NCI-H1436 treated with DMSO at 0.1 percent for 48 hours (cell line): ENCODE data around the gene NKAIN2.

Experiments used
- DNase-seq: peaks from one replicate; lab custom pipeline; 2025; lab: John Stamatoyannopoulos, UW

NKAIN2 gene

DNA sequence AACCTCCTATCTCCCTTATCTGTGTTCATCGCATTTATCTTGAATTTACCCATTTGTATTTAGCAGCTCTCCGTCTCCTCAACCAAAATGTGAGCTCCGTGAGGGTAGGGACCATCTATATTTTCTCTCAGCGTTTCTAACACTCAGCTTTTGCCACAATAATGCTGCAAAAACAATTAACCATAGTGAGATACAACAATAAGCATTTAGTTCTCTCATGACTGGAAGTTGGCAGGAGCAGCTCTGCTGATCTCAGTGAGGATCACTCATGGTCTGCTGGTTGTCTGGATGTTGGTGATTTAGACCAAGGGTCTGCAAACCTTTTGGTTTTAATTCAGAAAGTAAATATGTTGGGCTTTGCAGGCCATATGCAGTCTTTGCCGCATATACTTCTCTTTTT lies 763.7 kb downstream of the NKAIN2 start:
- no peak for DNase-seq

DNA sequence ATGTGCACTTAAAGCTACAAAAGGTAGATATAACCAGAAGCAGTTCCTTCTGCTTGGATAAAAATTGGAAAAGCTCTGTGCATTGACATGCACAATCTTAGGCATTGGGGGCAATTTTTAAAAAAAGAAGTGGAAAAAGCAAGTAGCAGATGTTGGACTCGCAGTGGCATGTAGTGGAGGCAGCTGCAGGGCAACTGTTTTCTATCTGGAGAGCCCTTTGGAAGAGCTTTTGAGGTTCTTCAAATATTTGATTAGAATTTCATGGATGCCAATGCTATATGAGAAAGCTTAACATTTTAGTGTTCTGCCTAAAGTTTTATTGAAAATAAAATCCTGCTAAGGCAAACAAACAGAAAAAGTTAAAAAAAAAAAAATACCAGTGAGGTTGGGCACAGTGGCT lies 770.3 kb downstream of the NKAIN2 start:
- no peak for DNase-seq

DNA sequence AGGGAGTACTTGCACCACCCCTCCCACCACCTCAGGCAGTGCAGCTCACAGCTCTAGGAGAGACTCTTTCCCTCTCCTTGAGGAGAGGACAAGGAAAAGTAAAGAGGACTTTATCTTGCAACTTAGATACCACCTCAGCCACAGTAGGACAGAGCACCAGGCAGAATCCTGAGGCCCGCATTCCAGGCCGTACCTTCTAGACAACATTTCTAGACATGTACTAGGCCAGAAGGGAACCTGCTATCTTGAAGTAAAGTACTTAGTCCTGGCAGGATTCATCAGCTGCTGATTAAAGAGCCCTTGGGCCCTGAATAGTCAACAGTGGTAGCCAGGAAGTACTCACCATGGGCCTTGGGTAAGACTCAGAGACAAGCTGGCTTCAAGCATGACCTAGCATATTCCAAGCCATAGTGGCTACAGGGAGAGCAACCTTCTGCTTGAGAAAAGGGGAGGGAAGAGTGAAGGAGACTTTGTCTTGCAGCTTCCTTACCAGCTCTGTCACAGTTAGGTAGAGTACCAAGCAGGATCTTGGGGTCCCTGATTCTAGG lies 774.1 kb downstream of the NKAIN2 start:
- no peak for DNase-seq

DNA sequence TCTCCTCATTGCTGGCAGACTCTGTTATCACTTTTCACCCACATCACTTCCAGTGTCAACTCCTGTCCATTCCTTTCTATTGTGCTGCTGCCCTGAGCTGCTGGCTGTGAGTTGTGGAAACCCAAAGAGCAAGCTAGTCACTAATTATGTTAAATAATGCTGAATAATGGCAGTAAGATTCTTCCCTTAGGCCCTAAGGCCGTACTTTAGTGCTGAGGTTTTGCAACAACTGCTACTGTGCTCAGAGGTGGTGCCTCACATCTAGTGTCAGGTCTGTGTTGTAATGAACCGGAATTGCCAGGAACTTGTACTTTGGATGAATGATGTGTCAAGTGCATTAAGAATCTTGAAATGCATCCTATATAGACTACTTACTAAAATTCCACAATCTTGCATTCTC lies 786.3 kb downstream of the NKAIN2 start:
- no peak for DNase-seq

DNA sequence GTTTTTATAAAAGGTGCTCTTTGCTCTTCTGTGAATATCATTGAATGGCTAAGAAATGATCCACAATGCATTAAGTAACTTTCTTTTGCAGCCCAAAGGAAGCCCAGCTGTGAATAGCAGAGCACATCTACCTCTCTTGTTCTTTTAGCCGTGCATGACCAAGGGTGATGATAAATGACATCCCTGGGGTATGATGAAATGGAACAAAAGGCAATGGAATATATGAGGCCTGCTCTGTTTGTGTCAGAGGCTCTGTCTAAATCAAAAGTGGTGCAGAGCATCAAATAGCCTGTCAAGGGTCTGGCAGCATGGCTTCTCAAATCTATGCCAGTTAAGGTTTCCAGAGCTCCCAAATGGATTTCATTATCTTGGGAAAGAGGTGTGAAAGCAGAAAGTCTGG lies 796.0 kb downstream of the NKAIN2 start:
- DNase-seq = no peak

DNA sequence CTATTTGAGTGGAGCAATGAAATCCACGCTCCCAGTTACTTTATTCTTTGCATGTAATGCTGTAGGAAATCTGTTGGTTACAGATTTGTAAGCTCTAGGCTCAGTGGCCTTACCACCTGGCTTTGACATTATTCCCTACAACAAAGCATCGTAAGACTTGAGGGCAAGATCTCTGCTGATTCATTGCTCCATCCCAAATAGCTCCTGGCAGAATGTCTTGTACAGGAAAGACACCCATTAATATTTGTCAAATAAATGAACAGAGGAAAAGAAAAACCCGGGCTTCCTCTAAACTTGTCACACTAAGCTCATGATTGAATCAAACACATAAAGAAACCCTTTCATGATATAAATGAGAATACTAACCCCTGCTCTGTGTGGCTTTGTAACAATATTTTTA lies 801.1 kb downstream of the NKAIN2 start:
- no peak for DNase-seq

DNA sequence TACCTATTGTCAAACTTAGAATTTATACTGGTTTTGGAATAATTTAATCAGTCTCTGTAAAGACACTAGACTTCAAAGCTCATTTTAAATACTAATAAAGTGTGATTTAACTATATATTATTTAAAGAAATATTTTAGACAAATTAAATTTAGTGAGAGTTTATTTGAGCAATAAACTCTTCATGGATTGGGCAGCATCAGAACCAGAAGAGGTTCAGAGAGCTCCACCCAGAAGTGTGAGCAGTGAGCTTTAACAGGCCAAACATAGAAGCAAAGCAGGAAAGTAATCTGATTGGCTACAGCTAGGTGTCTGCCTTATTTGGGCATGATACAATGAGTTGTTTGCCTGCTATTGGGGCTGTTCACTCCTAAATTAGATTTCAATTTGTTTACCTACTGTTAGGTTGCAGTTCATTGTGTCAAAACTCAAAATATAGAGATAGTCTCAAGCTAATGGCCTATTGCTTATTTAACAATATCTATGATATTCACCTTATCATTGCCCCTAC lies 803.5 kb downstream of the NKAIN2 start:
- DNase-seq = no peak

DNA sequence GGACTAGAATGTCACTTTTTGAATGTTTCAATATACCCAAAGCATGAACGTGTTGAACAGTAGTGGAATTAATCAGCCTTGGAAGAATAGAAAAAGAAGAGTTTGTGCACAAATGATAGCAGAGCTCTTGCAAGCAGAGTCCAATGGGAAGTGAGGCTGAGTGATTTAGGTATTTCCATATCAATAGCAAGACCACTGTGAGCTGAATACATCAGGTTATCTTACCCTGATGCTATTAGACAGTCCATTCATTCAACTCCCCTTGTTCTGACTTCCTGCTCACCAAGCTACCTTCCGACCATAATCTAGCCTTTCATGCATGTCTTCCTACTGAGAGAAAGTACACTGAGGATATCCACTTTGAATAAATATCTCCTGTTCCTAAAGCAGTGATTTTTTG lies 809.4 kb downstream of the NKAIN2 start:
- DNase-seq = no peak

DNA sequence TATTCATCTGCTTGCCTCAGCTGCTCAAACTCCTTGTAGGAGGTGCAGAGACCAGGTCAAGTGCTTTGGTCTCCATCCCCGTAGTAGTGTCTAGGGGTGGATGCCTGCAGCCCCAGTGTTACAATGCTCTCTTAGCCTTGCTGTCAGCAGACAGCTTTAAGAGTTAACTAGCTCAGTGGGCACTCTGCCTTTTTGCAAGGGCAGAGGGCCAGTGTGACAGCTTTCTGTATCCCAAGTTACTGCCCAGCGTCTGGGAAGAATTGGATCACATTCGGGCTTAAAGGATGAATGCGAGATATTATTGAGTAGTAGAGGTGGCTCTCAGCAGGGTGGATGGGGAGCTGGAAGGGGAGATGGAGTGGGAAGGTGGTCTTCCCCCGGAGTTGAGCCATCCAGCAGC lies 818.7 kb downstream of the NKAIN2 start:
- no peak for DNase-seq

DNA sequence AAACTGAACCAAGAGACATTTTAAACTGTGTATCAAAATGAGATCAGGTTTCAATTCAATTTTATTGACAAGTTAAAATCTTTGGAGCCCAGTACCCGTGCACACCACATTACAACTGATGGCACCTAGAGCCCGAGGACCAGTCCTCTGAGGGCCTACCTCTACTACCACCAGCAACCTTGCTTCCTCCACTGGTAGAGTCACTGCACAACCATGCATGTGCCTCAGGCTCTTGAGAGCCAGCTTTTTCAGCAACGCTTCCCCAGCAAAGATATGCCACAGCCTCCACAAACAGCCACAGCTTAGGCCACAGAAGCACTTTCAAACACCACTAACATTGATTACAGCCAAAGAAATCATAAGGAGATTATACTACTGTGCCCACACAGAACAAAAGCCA lies 830.0 kb downstream of the NKAIN2 start:
- DNase-seq = no peak

DNA sequence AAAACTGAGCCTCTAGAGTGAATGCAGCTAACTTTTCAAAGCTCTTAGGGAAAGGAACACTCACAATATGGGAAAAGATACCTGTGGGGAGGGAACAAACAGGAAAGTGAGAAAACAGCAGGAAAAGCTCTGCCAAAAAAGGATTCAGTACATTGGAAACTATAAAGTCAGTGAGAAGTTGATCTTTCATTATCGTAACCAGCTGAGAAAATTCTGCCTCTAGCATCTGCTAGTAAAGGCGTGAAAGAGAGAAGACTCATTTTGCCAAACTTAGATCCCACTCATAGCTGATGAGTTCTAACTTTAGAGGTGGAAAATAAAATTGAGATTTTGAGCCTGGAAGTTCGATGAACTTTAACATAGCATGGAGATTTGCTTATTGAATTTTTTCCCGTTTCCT lies 836.8 kb downstream of the NKAIN2 start:
- DNase-seq = no peak

DNA sequence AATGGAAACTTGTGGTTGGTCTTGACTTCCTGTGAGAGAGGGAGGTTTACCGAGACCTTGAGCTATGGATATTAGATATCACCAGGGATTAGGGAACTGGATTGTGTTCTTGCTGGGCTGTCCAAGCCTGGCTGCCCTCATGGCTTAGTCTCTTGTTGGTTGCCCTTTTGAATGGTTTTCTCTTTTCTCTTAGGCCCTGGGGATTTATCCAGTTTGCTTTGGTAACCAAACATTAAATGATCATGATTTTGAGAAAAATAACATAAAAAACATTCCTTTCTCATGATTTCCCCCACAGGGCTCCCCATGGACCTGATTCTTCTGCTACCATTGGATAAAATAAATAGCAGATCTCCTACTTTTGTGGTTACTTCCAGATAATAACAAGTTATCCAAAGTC lies 852.2 kb downstream of the NKAIN2 start:
- DNase-seq = no peak

DNA sequence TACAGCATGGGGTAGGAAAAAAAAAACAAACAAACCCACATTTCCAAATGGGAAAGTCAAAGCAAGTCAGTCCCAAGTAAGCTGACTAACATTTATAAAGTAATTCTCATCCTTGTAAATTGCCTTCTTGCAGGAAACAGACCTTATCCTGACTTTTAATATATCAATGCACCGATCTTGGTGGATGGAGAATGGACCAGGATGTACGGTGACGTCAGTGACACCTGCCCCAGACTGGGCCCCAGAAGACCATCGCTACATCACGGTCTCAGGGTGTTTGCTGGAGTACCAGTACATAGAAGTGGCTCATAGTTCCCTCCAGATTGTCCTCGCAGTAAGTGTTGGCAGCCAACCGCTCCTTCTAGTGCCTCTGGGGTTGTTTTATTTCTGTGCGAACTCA lies 854.4 kb downstream of the NKAIN2 start:
- DNase-seq = no peak

DNA sequence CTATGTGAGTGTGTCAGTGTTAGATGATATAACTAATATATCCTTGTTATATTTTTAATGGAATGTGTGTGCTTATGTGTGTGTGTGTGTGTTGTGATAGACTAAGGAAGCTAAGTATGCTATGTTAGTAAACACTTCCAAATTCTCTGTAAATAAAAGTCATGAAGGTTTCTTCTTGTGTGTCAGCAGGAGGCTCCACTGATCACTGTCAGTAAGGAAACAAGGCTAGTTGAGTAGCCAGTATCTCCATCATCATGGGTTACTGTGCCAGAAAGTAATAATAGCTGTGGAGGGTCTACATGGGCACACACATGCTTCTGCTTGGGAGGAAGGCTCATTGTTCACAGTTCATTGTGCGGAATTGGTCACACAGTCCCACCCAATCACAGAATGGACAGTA lies 855.8 kb downstream of the NKAIN2 start:
- no peak for DNase-seq

DNA sequence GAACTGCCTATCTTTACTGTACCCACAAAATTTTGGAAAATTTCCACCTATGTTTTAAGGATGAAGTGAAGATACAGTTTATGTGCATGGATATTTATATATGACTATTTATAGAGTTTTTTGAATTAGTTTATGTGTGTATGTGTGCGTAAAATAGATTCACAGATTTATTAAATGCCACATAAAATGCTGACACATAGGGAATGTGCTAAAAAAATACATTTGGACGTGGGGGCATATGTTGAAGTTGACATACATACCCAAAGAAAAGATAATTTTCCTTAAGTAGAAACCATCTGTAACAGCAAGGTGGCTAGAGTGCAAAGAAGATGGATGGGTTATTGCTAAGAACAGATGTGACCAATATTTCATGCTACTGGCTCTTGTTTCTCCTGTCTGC lies 856.5 kb downstream of the NKAIN2 start:
- no peak for DNase-seq

DNA sequence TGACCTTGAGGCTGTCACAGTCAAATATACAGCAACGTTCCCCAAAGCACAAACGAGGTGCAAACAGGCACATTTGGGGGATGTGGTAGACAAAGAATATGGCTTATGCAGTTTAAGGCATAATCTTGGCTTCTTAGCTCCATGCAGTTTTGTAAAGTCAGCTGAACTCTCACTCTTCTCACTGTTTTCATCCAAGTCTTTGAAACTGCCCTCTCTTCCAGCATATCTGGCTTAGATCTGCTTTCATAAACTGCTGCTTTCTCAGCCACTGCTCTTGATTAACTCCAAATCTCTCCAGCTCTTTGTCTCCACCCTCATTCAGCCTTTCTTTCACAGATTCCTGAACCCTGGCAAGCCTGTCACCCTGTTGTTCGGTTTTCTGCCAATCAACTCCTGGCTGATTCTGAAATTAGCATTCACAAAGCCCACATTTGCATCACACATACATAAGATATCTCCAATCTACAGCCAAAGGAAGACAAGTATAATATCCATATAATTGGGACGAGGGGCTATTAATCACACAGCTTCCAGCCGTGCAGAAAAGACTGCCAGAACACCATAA lies 857.5 kb downstream of the NKAIN2 start:
- no peak for DNase-seq

DNA sequence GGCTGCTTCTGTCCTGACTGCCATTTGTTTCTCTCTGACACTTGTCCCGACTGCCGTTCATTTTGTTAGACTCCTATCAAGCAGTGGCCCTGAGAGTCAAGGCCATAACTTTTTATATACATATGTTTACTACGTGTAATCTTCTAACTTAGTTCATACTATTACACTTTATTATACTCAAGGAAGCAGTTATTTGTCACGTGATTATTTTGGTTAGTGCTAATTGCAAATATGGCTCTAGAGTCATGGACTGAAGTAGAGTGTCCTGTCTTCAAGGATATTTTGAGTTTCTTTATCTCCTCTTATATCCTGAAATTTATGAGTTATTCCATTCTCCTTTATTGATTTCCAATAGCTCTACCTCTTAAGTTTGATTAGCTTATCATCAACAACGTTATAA lies 864.4 kb downstream of the NKAIN2 start:
- no peak for DNase-seq

DNA sequence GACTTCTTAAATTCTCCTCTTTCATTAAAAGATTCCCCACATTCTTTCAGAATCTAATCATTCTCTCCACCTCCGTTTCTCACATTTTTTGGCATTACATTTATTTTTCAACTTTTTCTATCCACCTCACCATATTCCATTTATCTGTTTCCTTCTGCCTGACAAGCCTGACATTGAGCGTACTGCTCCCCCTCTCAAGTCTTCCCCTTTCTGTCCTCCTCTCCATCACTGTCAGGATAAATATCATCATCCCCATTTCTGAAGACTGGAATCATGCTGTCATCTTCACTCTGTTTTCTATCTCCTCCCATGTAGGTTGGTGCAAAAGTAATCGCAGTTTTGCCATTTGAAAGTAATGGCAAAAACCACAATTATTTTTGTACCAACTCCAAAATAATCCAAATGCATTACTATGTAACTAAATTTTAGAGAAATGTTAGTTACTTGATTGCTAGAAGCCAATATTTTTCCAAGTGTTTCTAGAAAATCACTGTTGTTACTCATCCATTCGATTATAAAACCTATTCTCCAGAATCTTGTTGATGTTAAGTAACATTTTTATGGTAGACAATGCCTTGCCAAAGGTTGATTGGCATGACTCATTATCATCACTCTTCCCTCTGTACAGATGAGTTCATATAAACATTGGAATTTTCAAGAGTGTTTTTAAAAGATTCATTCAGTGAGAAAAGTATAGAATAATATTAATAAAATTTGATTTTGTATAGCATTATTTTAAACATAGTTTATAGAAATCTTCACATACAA lies 866.2 kb downstream of the NKAIN2 start:
- DNase-seq = no peak

DNA sequence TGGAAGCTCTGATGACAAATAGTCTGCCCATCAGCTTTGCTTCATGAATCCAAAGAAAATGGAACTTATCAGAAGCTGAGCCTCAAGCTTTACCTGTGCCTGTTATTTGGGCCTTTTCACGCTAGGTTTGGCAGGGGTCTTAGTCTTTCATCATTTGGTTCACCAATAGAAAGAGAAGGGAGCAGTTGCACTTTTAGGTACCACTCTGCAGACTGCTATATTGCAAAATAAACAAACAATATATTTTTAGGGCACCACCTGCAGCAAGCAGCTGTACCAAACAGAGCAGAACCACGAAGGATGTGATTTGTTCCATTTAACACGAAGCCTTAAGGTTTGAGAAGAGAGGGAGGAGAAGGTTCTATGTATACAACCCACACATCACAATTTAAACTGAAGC lies 867.1 kb downstream of the NKAIN2 start:
- DNase-seq = peak; percentile 53

DNA sequence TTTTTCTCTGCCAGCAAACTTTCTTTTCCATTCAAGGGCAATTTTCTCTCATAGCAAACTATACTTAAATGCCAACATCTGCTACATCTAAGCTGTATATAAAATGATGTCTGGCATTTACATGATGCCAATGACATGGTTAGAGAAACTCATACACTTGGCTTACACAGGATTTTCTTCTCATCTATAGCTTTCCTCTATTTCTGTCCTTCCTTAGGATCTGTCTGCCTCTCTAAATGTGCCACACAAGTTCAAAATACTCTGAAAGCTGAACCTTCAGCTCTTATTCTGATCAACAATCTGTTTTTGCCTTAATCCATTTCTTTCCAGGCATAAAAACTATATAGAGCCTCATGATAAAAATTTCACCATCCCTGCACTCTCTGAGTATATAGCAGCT lies 867.7 kb downstream of the NKAIN2 start:
- DNase-seq = no peak

DNA sequence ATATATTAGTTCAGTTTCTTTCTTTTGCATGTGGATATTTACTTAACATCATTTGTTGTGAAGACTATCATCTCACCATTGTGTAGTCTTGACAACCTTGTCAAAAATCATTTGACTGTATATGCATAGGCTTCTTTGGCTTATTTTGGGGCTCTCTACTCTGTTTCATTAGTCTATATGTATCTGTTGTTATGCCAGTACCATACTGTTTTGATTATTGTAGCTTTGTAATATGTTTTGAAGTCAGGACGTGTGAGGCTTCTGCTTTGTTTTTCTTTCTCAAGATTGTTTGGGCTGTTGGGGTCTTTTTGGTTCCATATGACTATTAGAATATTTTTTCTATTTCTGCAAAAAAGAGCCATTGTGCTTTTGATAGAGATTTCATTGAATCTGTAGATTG lies 870.4 kb downstream of the NKAIN2 start:
- no peak for DNase-seq

DNA sequence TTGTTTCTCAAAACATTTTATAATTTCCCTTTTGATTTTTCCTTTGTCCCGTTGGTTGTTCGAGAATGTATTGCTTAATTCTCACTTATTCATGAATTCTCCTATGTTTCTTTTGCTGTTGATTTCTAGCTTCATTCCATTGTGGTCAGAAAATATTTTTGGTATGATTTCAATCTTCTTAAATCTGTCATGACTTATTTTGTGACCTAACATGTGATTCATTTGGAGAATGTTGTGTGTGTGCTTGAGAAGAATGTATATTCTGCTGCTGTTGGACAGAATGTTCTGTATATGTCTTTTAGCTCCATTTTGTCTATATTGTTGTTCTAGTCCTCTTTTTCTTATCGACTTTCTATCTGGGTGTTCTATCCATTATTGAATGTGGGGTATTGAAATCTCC lies 872.4 kb downstream of the NKAIN2 start:
- DNase-seq = no peak

DNA sequence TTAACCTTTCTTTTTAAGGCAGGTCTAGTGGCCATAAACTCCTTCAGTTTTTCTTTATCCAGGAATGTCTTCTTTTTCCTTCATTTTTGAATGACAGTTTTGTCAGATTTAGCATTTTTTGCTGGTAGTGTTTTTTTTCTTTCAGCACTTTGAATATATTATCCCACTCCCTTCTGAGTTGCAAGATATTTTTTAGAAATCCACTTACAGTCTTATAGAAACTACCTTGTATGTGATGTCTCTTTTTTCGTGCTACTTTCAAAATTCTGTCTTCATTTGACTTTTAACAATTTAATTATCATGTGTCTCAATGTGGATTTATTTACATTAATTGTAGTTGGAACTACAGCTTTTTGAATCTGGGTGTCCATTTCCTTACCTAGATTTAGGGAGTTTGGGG lies 874.2 kb downstream of the NKAIN2 start:
- no peak for DNase-seq

DNA sequence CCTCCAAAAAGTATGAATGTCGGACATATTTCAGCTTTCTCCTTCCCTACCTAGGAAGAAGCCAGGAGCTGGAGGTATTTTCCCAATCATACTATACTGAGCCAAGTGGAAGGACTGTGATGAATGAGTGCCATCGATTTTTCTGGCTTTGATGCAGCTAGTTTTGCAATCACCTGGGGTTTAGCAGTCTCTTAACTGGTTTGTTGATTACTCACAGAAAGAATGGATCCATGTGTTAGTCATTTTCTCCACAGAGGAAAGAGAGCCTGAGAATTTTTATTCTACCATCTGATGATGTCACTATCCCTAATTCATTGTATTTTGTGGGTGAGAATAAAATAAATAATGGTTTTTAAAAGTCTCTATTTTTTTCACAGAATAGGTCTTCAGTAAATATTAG lies 875.7 kb downstream of the NKAIN2 start:
- DNase-seq = no peak
